Stimulated activated CD4-positive, alpha-beta T cell treated with anti-CD3 and anti-CD28 coated beads, Interleukin-4, amount 100 ng/mL, for 24 hours (primary cell): ENCODE data around the gene VIP.

Experiments used
- DNase-seq: peaks from one replicate; pipeline ENCODE4 v3.0.0-alpha.2; 2020

The VIP gene

GRCh38 chr6:152783217-152783878, 32.8 kb downstream of the VIP start:
- no peak for DNase-seq

- DNase-seq = no peak
Observed at GRCh38 chr6:152794696-152795095, 44.1 kb downstream of the VIP start.

DNA sequence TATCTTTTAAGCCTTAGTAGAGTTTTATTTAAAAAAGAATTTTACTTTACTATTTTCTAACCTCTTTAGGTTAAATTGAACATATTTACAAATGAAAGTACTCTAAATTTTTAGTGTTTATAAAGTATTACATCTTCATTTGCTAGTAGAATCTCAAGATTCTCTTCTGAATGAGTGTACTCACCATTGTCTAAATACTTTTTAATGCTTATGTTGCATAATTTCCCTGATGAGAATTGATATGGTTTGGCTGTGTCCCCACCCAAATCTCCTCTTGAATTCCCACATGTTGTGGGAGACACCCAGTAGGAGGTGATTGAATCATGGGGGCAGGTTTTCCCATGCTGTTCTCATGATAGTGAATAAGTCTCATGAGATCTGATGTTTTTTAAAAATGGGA, 53.6 kb downstream of the VIP start:
- no peak for DNase-seq
